IgD-negative memory B cell (primary cell): Measurements from ENCODE around the gene AP1B1. TPM values are rescaled to one million over a fixed set of nuclear protein-coding genes. Genes with fewer than 3 reads are reported as not detected.
"Not testable (repeated sequence)": the region's sequence is repeated elsewhere in the genome, so short reads cannot be mapped to it uniquely, and the experiment has no call there.

Experiments used
- H3K27ac Mint-ChIP-seq, 3 donors: one replicate each; pipeline ENCODE4 v1.8.0; 2020 to 2022; ENCODE audit warnings: mild to moderate bottlenecking in 3 of 3, mixed read lengths in 3 of 3, moderate library complexity in 1 of 3
- H3K27me3 Mint-ChIP-seq: one replicate; pipeline ENCODE4 v1.8.0; 2021; ENCODE audit warnings: mixed read lengths
- H3K36me3 Mint-ChIP-seq: one replicate; pipeline ENCODE4 v1.8.0; 2020; ENCODE audit warnings: mild to moderate bottlenecking, mixed read lengths
- H3K4me1 Mint-ChIP-seq, 3 donors: one replicate each; pipeline ENCODE4 v1.8.0; 2020 to 2022; ENCODE audit warnings: mixed read lengths in 3 of 3, mild to moderate bottlenecking in 1 of 3
- H3K4me3 Mint-ChIP-seq, 4 donors: one replicate each; pipeline ENCODE4 v1.8.0; 2020 to 2022; ENCODE audit warnings: mild to moderate bottlenecking in 4 of 4, mixed read lengths in 4 of 4, moderate library complexity in 3 of 4
- H3K9me3 Mint-ChIP-seq, 3 donors: one replicate each; pipeline ENCODE4 v1.8.0; 2020 to 2021; ENCODE audit warnings: mixed read lengths in 3 of 3, mild to moderate bottlenecking in 1 of 3
- polyA plus RNA-seq: library from polyadenylated mRNA; unstranded; fragments of 300-500 nt; fragmentation: Illumina TruSeq; gene quantifications from one replicate; pipeline ENCODE4 v1.2.3, GENCODE V29; 2021

AP1B1 gene
- polyA plus RNA-seq, 1 donor from 2014 or later = 45.9 TPM

GRCh38 chr22:29348041-29348440, 40.3 kb downstream of the AP1B1 start:
- Mint-ChIP-seq H3K36me3 (peaks cover 4% of the 10 kb centered on the region), H3K4me1 (no peaks in the 10 kb centered on the region), H3K27me3 (no peaks in the 10 kb centered on the region), H3K27ac (no peak overlapping the region), H3K9me3 (no peaks in the 10 kb centered on the region), H3K4me3 (no peak overlapping the region)

- H3K4me3 Mint-ChIP-seq = no peak overlapping the region
- no peaks in the 10 kb centered on the region for H3K27me3 Mint-ChIP-seq
- H3K36me3 Mint-ChIP-seq = peaks cover 4% of the 10 kb centered on the region
- no peaks in the 10 kb centered on the region for H3K4me1 Mint-ChIP-seq
- H3K27ac Mint-ChIP-seq = no peak overlapping the region
- no peaks in the 10 kb centered on the region for H3K9me3 Mint-ChIP-seq
Observed at GRCh38 chr22:29346659-29347058, 41.7 kb downstream of the AP1B1 start.

GRCh38 chr22:29345932-29346331, 42.4 kb downstream of the AP1B1 start:
- peaks cover 4% of the 10 kb centered on the region for H3K36me3 Mint-ChIP-seq
- no peak overlapping the region for H3K4me3 Mint-ChIP-seq
- H3K27ac Mint-ChIP-seq = no peak overlapping the region

GRCh38 chr22:29344889-29345288, 43.5 kb downstream of the AP1B1 start:
- not testable (repeated sequence) for H3K9me3 Mint-ChIP-seq, H3K4me3 Mint-ChIP-seq, H3K36me3 Mint-ChIP-seq, H3K27ac Mint-ChIP-seq, H3K4me1 Mint-ChIP-seq, H3K27me3 Mint-ChIP-seq

More at GRCh38 chr22:29345932-29346331, 42.4 kb downstream of the AP1B1 start:
- no peaks in the 10 kb centered on the region for H3K4me1 Mint-ChIP-seq
- H3K9me3 Mint-ChIP-seq = no peaks in the 10 kb centered on the region
- no peaks in the 10 kb centered on the region for H3K27me3 Mint-ChIP-seq

- H3K4me3 Mint-ChIP-seq = no peak overlapping the region
- no peak overlapping the region for H3K27ac Mint-ChIP-seq
- H3K36me3 Mint-ChIP-seq = peaks cover 2% of the 10 kb centered on the region
- H3K27me3 Mint-ChIP-seq = no peaks in the 10 kb centered on the region
- H3K4me1 Mint-ChIP-seq = no peaks in the 10 kb centered on the region
- no peaks in the 10 kb centered on the region for H3K9me3 Mint-ChIP-seq
Observed at GRCh38 chr22:29344137-29344536, 44.2 kb downstream of the AP1B1 start.

GRCh38 chr22:29343313-29343805, 45.0 kb downstream of the AP1B1 start:
- Mint-ChIP-seq H3K27ac (no peak overlapping the region), H3K4me3 (no peak overlapping the region), H3K36me3 (peaks cover 2% of the 10 kb centered on the region), H3K4me1 (no peaks in the 10 kb centered on the region), H3K27me3 (no peaks in the 10 kb centered on the region), H3K9me3 (no peaks in the 10 kb centered on the region)

GRCh38 chr22:29342577-29343312, 45.6 kb downstream of the AP1B1 start:
- H3K4me3 Mint-ChIP-seq = no peak overlapping the region
- H3K36me3 Mint-ChIP-seq = peaks cover 2% of the 10 kb centered on the region
- no peaks in the 10 kb centered on the region for H3K4me1 Mint-ChIP-seq
- H3K27ac Mint-ChIP-seq = no peak overlapping the region
- no peaks in the 10 kb centered on the region for H3K27me3 Mint-ChIP-seq
- no peaks in the 10 kb centered on the region for H3K9me3 Mint-ChIP-seq

- no peak overlapping the region for H3K4me3 Mint-ChIP-seq
- H3K27ac Mint-ChIP-seq = peak overlapping the region in 1 of 3 donors; percentile 22
- no peaks in the 10 kb centered on the region for H3K27me3 Mint-ChIP-seq
- peaks cover 2% of the 10 kb centered on the region for H3K36me3 Mint-ChIP-seq
- no peaks in the 10 kb centered on the region for H3K4me1 Mint-ChIP-seq
- H3K9me3 Mint-ChIP-seq = no peaks in the 10 kb centered on the region
Observed at GRCh38 chr22:29342177-29342576, 46.2 kb downstream of the AP1B1 start.

GRCh38 chr22:29341849-29342127, 46.6 kb downstream of the AP1B1 start:
- Mint-ChIP-seq H3K9me3 (no peaks in the 10 kb centered on the region), H3K27ac (peak overlapping the region in 2 of 3 donors; percentile 22 to 40), H3K4me1 (no peaks in the 10 kb centered on the region), H3K27me3 (no peaks in the 10 kb centered on the region), H3K4me3 (no peak overlapping the region), H3K36me3 (peaks cover 2% of the 10 kb centered on the region)

GRCh38 chr22:29341056-29341848, 47.1 kb downstream of the AP1B1 start:
- Mint-ChIP-seq H3K36me3 (peaks cover 2% of the 10 kb centered on the region), H3K27me3 (no peaks in the 10 kb centered on the region), H3K4me3 (no peak overlapping the region), H3K27ac (no peak overlapping the region), H3K4me1 (no peaks in the 10 kb centered on the region), H3K9me3 (no peaks in the 10 kb centered on the region)

GRCh38 chr22:29340566-29340965, 47.8 kb downstream of the AP1B1 start:
- H3K27me3 Mint-ChIP-seq = no peaks in the 10 kb centered on the region
- no peaks in the 10 kb centered on the region for H3K9me3 Mint-ChIP-seq
- H3K27ac Mint-ChIP-seq = peak overlapping the region in 1 of 3 donors; percentile 83
- H3K36me3 Mint-ChIP-seq = no peaks in the 10 kb centered on the region
- no peak overlapping the region for H3K4me3 Mint-ChIP-seq
- H3K4me1 Mint-ChIP-seq = no peaks in the 10 kb centered on the region

GRCh38 chr22:29339381-29340235, 48.8 kb downstream of the AP1B1 start:
- no peaks in the 10 kb centered on the region for H3K4me1 Mint-ChIP-seq
- no peaks in the 10 kb centered on the region for H3K27me3 Mint-ChIP-seq
- H3K27ac Mint-ChIP-seq = peak overlapping the region in 1 of 3 donors; percentile 83
- peaks cover 2% of the 10 kb centered on the region for H3K36me3 Mint-ChIP-seq
- H3K4me3 Mint-ChIP-seq = no peak overlapping the region
- no peaks in the 10 kb centered on the region for H3K9me3 Mint-ChIP-seq

- no peaks in the 10 kb centered on the region for H3K27me3 Mint-ChIP-seq
- peaks cover 2% of the 10 kb centered on the region for H3K36me3 Mint-ChIP-seq
- H3K4me1 Mint-ChIP-seq = no peaks in the 10 kb centered on the region
- no peak overlapping the region for H3K4me3 Mint-ChIP-seq
- H3K9me3 Mint-ChIP-seq = no peaks in the 10 kb centered on the region
- no peak overlapping the region for H3K27ac Mint-ChIP-seq
Observed at GRCh38 chr22:29338398-29338797, 50.0 kb downstream of the AP1B1 start.

- H3K4me1 Mint-ChIP-seq = no peaks in the 10 kb centered on the region
- H3K36me3 Mint-ChIP-seq = peaks cover 2% of the 10 kb centered on the region
- H3K27me3 Mint-ChIP-seq = no peaks in the 10 kb centered on the region
- H3K4me3 Mint-ChIP-seq = peak overlapping the region in 1 of 4 donors; percentile 73
- peak overlapping the region in 1 of 3 donors; percentile 67 for H3K27ac Mint-ChIP-seq
- H3K9me3 Mint-ChIP-seq = no peaks in the 10 kb centered on the region
Observed at GRCh38 chr22:29337631-29338284, 50.6 kb downstream of the AP1B1 start.
